GM18526 (cell line): ENCODE data around the gene LRRC40.

Source experiments
- POLR2A ChIP-seq: IDR thresholded peaks from 3 replicates; pipeline ENCODE4 v1.6.1; 2011; ENCODE audit not compliant: insufficient read length; ENCODE audit errors: extremely low read depth

Gene LRRC40

DNA sequence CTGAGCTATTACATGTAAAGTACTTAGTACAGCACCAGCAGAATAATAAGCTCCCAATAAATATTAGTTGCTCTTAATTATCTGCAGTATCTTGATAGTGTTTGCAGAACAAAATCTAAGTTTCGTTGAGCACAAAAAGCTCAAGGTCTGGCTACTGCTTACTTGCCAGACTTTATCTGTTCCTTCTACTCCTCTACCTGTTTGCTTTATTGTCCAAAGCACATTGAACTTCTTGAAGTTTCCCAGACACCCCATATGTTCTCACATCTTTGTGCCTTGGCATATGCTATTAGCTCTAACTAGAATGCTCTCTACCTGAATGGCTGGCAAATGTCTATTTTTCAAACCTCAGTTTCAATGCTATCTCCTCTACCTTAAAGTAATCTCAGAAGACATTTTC is 54.9 kb downstream of the LRRC40 start:
- no peak for TF ChIP-seq POLR2A

DNA sequence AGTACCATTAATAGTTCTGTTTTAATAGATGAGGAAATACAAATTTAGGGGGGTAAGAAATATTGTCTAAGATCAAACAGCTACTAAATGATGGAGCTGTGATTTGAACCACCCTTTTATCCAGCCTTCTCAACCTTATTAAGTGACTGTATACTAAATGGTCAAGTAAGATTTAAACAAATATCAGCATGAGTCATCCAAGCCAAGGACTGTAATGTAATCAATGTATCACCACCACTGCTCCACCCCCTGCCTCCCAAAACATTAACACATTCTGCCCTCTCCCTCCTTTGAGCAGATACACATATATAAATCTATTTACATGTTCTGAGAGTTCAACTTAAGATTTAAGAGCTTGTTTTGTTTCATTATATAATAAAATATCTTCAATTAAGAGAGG is 58.9 kb downstream of the LRRC40 start:
- TF ChIP-seq POLR2A: no peak

DNA sequence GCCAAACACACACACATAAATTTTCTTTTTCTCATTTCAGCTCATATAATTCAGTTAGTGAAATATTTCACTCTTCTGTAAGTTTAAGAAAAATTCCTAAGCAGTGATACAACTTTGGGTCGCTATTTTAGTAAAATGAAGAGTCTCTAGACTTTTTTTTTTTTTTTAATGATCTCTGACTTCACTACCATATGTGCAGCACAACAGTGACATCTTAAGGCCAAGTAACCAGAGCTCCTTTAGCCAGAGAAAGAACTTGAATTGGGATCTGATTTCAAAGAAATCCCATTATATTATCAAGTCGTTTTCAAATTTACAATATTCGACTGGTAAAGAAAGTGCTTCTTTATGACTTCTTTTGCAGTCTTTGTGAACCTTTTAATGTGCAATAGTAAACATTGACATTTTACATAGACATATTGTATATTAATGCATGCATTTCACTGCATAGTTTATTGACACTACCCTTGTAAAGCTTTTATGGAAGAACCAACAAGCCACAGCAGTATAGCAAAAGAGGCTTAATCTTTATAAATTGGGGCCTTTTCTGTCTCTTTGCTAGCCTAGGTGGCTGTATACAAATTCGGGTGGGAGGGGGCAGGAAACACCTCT is 62.2 kb downstream of the LRRC40 start:
- no peak for TF ChIP-seq POLR2A

DNA sequence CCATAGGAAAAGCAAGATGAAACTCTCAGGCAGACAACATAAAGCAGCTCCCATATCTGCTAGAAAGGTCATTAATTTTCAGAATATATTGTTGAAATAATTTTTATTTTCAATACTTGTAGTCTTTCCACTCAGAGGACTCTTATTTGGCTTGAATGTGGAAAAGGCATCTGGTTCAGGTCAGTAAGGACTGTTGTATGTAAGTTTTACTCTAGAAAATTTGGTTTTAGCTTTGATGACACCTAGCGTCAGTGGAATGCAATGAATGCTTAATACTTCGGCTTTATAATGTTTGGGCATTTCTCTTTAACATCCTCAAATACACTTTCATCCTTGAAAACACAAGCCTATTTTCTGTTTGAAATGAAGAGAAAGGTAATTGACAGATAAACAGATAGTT is 63.3 kb downstream of the LRRC40 start:
- no peak for TF ChIP-seq POLR2A

DNA sequence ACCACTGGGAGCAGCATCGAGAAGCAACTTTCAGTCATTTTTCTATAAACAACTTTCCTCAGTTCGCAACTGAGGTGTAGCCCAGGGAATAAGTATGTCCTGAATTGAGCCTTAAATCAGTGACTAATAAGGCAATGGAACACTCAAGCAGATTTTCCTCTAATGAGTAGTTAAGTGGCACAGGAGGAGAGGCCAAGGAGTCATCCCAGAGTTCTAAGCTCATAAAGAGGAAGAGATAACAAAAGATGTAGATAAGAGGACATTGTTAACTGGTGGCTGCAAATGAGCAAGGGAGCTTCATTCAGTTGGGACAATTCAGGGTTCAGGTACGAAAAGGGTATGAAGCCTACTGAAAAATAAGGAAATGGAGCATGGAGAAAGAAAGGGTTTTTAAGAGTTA is 64.5 kb downstream of the LRRC40 start:
- TF ChIP-seq POLR2A: no peak

DNA sequence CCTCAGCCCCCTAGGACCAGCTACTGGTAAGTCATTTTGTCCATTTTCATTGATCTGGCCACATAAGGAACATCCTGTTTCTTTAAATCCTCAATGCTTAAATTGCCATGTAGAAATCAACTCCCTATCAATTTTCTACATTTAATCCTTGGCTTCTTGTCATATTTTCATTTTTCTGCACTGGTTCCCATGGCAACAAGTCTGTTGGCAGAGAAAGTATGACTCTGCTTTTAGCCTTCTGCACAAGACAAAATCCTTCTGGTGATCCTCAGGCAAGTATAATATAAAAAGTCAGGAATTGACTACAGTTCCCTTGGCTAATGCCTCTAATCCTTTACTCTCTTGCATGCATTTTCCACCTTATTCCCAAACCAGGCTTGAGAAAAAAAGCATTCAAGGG is 65.0 kb downstream of the LRRC40 start:
- TF ChIP-seq POLR2A: no peak

DNA sequence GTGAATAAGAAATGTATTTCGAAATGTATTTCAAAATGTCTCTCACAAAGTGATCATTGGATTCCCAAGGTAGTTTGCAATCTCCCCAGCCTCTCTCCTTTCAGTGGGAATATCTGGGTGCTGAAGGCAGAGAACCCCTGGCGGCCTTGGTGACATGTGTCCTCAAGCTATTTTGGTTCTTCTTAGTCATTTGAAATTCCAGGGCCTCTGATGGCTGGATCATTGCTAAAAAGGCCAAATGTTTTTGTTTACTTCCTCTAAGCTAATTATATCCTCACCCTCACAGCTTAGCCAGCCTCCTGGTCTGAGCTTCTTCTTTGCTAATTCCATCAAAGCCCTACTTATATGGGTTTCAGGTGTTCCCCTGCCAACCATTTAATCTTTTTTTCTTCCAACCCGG is 71.2 kb downstream of the LRRC40 start:
- no peak for TF ChIP-seq POLR2A

DNA sequence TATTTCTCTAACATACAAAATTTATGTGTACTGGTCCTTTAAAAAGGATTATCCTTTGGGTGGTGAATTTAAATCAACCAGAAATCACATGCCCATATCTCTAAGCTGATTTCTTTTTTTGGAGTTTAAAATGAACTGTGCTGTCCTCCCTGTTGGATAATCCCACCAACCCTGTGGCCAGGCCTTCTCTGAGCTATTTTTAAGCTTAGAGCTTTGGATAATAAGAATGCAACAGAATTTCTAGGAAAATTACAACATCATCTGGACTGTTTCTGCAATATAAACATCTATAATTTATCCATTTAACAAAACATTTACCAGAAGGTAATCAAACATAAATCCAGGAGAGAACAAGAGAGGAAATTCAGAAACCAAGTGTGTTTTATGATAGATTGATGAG is 88.3 kb downstream of the LRRC40 start:
- no peak for TF ChIP-seq POLR2A

DNA sequence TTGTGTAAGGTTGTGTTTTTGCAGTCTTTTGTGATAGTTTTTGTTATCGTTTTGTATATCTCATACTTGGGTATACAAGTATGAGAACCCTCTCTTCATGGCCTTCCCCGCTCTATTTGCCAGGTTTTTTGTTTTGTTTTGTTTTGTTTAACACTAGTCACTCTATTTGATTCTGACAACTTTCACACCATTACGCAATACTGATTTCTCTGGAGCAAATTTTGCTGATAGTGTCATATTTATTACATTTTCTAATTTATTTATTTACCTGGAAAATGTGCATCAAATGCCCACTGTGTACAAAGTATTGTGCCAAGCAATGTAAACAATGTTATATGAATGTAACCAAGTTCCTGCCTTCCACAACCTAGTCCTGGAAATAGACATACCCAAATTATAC is 90.1 kb downstream of the LRRC40 start:
- TF ChIP-seq POLR2A: no peak

DNA sequence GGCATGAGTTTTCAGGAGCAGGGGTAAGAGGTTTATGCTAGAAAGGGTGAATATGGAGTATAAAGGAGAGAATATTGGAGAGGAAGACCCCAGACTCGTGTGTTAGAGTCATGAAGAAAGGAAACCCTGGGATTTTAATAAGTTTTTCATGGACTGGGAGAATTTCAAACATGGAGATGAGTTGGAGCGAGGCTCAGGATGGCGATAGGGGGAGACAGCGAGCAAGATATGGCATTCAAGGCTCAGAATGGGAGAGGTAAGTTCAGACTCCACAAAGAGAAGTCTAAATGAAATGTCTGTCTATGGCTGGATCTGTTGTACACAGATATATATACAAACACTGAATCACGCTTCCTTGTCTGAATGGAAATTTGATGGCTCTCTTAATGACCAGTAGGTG is 92.5 kb downstream of the LRRC40 start:
- no peak for TF ChIP-seq POLR2A

DNA sequence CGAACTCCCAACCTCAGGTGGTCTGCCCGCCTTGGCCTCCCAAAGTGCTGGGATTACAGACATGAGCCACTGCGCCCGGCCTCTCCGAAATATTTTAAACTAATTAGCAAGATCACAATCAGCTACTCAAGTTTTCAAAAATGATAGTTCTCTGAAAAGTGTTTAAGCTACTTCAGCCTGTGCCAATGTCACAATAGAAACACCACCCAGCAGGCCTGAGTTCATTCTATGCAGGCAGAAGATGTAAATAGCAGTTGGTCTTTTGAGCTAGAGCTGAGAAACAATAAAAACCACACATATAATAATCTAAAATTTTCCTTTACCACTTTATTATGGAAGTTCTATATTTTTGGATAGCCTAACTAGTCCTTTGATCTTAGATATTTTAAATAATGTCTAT is 96.1 kb downstream of the LRRC40 start:
- TF ChIP-seq POLR2A: no peak

DNA sequence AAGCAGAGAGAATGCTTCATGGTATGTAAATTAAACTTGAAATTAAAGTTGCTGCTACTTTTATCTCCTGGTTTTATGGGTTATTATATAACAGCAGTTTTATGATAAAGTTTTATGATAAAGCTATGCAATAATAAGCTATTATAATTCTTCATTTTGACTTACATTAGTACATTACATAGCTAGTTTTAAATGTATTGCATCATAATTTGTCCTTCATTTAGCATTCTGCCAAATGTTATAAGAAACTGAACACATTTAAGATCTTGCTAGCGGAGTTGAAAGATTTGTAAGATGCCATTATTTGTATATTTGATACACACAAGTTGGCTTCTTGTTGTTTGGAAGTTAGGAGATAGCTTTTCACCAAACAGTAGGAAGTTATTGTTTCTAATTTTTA is 101.6 kb downstream of the LRRC40 start:
- TF ChIP-seq POLR2A: no peak

DNA sequence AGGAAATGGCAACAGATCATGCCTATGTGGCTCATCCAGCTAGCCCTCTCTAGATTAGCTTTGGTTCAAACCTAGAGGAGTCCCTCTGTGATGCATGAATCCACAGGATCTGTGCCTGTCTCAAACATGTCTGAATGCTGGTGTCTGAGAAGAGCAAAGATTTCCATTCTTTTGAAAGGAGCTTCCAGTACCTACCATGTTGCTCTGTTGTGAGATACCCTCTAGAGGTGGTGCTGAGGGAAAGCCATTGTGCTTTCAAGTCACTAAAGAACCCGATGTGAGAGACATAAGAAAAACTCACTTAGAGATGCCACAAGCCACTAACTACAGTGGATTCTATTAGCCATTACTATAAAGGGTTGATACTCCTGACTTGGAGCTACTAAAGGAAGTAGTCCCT is 103.6 kb downstream of the LRRC40 start:
- TF ChIP-seq POLR2A: no peak

DNA sequence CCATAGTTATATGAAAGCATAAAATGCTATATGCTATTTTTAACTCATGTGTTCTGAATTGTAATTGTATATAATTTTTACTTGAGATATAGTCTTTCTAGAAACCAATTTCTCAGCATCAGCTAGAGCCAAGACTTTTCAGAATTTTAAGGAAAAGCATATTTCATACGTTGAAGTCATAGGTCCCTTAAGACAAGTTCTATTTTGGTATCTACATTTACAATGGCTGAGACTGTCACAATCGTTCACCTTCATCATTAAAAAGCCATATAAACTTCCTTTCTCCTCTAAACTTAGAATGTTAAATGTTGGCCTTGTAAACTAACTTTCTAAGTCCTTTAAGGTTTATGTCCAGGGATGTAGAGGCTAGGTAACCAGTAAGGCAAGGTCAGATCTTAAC is 104.1 kb downstream of the LRRC40 start:
- no peak for TF ChIP-seq POLR2A
